ENCODE results near the gene CRYL1. TPM values are rescaled to one million over a fixed set of nuclear protein-coding genes. Genes with fewer than 3 reads are reported as not detected.

CRYL1 gene
- total and polyA plus RNA-seq, 4 donors, result 14.1 to 24.1 (median 22.1) TPM

GRCh38 chr13:20366056-20366455, 159.6 kb downstream of the CRYL1 start:
- Histone ChIP-seq H3K9ac (ENCODE audit: insufficient read depth in 1 of 2, low read length in 2 of 2) (no peak overlapping the region), H3K27me3 (ENCODE audit: control insufficient read depth in 3 of 3, insufficient read depth in 3 of 3, low read length in 2 of 3) (peaks cover 0 to 3% (median 0%) of the 10 kb centered on the region in 3 donors), H3K4me1 (ENCODE audit: control insufficient read depth in 5 of 5, insufficient read depth in 5 of 5, low read length in 5 of 5) (no peaks in the 10 kb centered on the region), H3K36me3 (ENCODE audit: control insufficient read depth in 4 of 4, insufficient read depth in 4 of 4, low read length in 4 of 4) (no peaks in the 10 kb centered on the region), H3K27ac (ENCODE audit: low read depth in 1 of 2, low read length in 1 of 2) (no peak overlapping the region), H3K9me3 (ENCODE audit: control insufficient read depth in 4 of 4, insufficient read depth in 3 of 4, low read length in 3 of 4) (no peaks in the 10 kb centered on the region), H3K4me3 (no peak overlapping the region)
- WGBS, 2 donors, result 82 to 86% methylated on average over 8 of the region's 8 CpGs
- TF ChIP-seq, protein P1, sequence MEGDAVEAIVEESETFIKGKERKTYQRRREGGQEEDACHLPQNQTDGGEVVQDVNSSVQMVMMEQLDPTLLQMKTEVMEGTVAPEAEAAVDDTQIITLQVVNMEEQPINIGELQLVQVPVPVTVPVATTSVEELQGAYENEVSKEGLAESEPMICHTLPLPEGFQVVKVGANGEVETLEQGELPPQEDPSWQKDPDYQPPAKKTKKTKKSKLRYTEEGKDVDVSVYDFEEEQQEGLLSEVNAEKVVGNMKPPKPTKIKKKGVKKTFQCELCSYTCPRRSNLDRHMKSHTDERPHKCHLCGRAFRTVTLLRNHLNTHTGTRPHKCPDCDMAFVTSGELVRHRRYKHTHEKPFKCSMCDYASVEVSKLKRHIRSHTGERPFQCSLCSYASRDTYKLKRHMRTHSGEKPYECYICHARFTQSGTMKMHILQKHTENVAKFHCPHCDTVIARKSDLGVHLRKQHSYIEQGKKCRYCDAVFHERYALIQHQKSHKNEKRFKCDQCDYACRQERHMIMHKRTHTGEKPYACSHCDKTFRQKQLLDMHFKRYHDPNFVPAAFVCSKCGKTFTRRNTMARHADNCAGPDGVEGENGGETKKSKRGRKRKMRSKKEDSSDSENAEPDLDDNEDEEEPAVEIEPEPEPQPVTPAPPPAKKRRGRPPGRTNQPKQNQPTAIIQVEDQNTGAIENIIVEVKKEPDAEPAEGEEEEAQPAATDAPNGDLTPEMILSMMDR (IDR thresholded peaks at IDR 0.05; ENCODE audit: control extremely low read depth, extremely low read depth), result no peak
- ATAC-seq (ENCODE audit: insufficient read depth, low FRiP score) (no peak), DNase-seq (no peak)

DNA sequence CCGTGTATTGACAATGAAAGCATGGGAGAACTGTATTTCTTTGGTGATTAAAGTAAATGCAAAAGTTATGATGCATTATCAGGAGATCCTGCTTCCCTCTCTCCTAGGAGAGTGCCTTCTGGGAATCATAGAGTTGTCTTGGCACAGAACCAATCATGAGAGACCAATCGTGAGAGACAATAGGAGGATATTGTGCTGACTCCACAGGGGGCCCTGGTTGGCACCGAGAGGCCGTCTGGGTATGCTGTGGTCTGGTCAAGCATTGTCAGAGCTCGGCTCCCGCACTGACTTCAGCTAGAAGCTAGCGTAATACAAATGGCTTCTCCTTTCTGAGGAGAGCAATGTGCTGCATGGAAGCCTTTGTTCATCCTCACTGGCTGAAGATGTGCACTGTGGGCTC, 162.1 kb downstream of the CRYL1 start:
- Histone ChIP-seq H3K9ac (ENCODE audit: insufficient read depth in 1 of 2, low read length in 2 of 2) (no peak overlapping the region), H3K36me3 (ENCODE audit: control insufficient read depth in 4 of 4, insufficient read depth in 4 of 4, low read length in 4 of 4) (no peaks in the 10 kb centered on the region), H3K9me3 (ENCODE audit: control insufficient read depth in 4 of 4, insufficient read depth in 3 of 4, low read length in 3 of 4) (no peaks in the 10 kb centered on the region), H3K4me1 (ENCODE audit: control insufficient read depth in 5 of 5, insufficient read depth in 5 of 5, low read length in 5 of 5) (peaks cover 0 to 7% (median 0%) of the 10 kb centered on the region in 5 donors), H3K27ac (ENCODE audit: low read depth in 1 of 2, low read length in 1 of 2) (no peak overlapping the region), H3K27me3 (ENCODE audit: control insufficient read depth in 3 of 3, insufficient read depth in 3 of 3, low read length in 2 of 3) (peaks cover 0 to 1% (median 0%) of the 10 kb centered on the region in 3 donors), H3K4me3 (no peak overlapping the region)
- TF ChIP-seq, protein P1 (IDR thresholded peaks at IDR 0.05; ENCODE audit: control extremely low read depth, extremely low read depth), result no peak
- WGBS, 2 donors, result 67 to 71% methylated on average over 7 of the region's 7 CpGs
- DNase-seq (no peak), ATAC-seq (ENCODE audit: insufficient read depth, low FRiP score) (no peak)

DNA sequence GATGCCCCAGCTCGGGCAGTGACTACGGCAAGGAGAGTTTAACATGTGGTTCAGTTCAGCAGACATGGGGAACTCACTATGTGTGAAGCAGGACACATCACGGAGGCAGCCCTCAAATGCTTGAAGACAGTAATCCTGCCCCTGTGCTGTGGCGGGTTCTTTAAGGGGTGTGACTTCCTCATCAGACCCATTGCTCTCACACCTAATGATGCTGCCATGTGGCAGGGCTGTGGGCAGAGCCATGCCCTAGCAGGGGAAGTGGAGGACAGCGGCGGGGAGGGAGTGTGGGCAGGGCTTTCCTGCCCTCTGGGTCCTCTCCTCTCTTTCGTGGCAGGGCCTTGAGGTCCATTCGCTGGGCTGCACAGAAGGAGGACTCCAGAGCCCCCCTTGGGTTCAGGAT, 162.5 kb downstream of the CRYL1 start:
- WGBS, 2 donors, result 81% methylated on average over 8 of the region's 8 CpGs
- no peak for ATAC-seq (ENCODE audit: insufficient read depth, low FRiP score)

More for the DNA sequence above, 162.5 kb downstream of the CRYL1 start:
- no peak for DNase-seq
- Histone ChIP-seq H3K4me1 (ENCODE audit: control insufficient read depth in 5 of 5, insufficient read depth in 5 of 5, low read length in 5 of 5) (peaks cover 0 to 7% (median 0%) of the 10 kb centered on the region in 5 donors), H3K27me3 (ENCODE audit: control insufficient read depth in 3 of 3, insufficient read depth in 3 of 3, low read length in 2 of 3) (no peaks in the 10 kb centered on the region), H3K9me3 (ENCODE audit: control insufficient read depth in 4 of 4, insufficient read depth in 3 of 4, low read length in 3 of 4) (no peaks in the 10 kb centered on the region), H3K36me3 (ENCODE audit: control insufficient read depth in 4 of 4, insufficient read depth in 4 of 4, low read length in 4 of 4) (no peaks in the 10 kb centered on the region), H3K9ac (ENCODE audit: insufficient read depth in 1 of 2, low read length in 2 of 2) (no peak overlapping the region), H3K27ac (ENCODE audit: low read depth in 1 of 2, low read length in 1 of 2) (no peak overlapping the region), H3K4me3 (no peak overlapping the region)
- TF ChIP-seq, protein P1 (IDR thresholded peaks at IDR 0.05; ENCODE audit: control extremely low read depth, extremely low read depth), result no peak
